ENCODE measurements around the gene IMP3.

GRCh38 chr15:75659928-75660645 is 20.1 kb upstream of the IMP3 start:
- no peak for TF ChIP-seq SIN3A (IDR thresholded peaks at IDR 0.05; ENCODE audit: borderline replicate concordance, low read depth, low read length)
- no peak for TF ChIP-seq SMC3 (IDR thresholded peaks at IDR 0.05; ENCODE audit: low read depth, low read length)
- no peak for TF ChIP-seq POLR2AphosphoS5 (IDR thresholded peaks at IDR 0.05; ENCODE audit: low read depth, low read length)
- TF ChIP-seq CTCF (IDR thresholded peaks at IDR 0.05): no peak
- no peak for TF ChIP-seq RCOR1 (IDR thresholded peaks at IDR 0.05; ENCODE audit: low read length)
- no peak for TF ChIP-seq REST (IDR thresholded peaks at IDR 0.05; ENCODE audit: low read depth, low read length)

Measured in SK-N-SH (cell line).